NCI-H748 (cell line): ENCODE measurements around the gene ADAMTSL1.

Experiments
- DNase-seq: peaks from one replicate; lab custom pipeline; 2025; ENCODE audit not compliant: unreplicated experiment; lab: John Stamatoyannopoulos, UW

The ADAMTSL1 gene

GRCh38 chr9:18461496-18461895 lies 12.5 kb upstream of the ADAMTSL1 start:
- DNase-seq = no peak

- DNase-seq = no peak
Observed at GRCh38 chr9:18463991-18464390, 10.0 kb upstream of the ADAMTSL1 start.

- no peak for DNase-seq
Observed at GRCh38 chr9:18466101-18466500, 7.9 kb upstream of the ADAMTSL1 start.

GRCh38 chr9:18467696-18468095 lies 6.3 kb upstream of the ADAMTSL1 start:
- DNase-seq = no peak

- DNase-seq = no peak
Observed at GRCh38 chr9:18472435-18472834, 1.5 kb upstream of the ADAMTSL1 start.

GRCh38 chr9:18472841-18473251 lies 1.1 kb upstream of the ADAMTSL1 start:
- DNase-seq = peak; percentile 29

GRCh38 chr9:18474783-18475182 lies 830 bp downstream of the ADAMTSL1 start:
- DNase-seq = no peak

GRCh38 chr9:18477121-18477660 lies 3.2 kb downstream of the ADAMTSL1 start:
- no peak for DNase-seq

GRCh38 chr9:18477719-18478118 lies 3.8 kb downstream of the ADAMTSL1 start:
- DNase-seq = no peak

GRCh38 chr9:18478501-18479361 lies 4.8 kb downstream of the ADAMTSL1 start:
- no peak for DNase-seq

GRCh38 chr9:18479405-18479804 lies 5.5 kb downstream of the ADAMTSL1 start:
- DNase-seq = no peak

- DNase-seq = no peak
Observed at GRCh38 chr9:18480662-18481093, 6.7 kb downstream of the ADAMTSL1 start.

- DNase-seq = no peak
Observed at GRCh38 chr9:18482371-18482770, 8.4 kb downstream of the ADAMTSL1 start.

GRCh38 chr9:18485714-18486113 lies 11.8 kb downstream of the ADAMTSL1 start:
- DNase-seq = no peak

- no peak for DNase-seq
Observed at GRCh38 chr9:18487611-18488010, 13.7 kb downstream of the ADAMTSL1 start.

- no peak for DNase-seq
Observed at GRCh38 chr9:18488886-18489285, 14.9 kb downstream of the ADAMTSL1 start.

- DNase-seq = no peak
Observed at GRCh38 chr9:18489861-18490260, 15.9 kb downstream of the ADAMTSL1 start.

- DNase-seq = no peak
Observed at GRCh38 chr9:18490641-18491370, 16.9 kb downstream of the ADAMTSL1 start.

GRCh38 chr9:18492612-18493011 lies 18.7 kb downstream of the ADAMTSL1 start:
- no peak for DNase-seq

GRCh38 chr9:18493451-18493993 lies 19.6 kb downstream of the ADAMTSL1 start:
- peak; percentile 20 for DNase-seq

- no peak for DNase-seq
Observed at GRCh38 chr9:18495065-18495464, 21.1 kb downstream of the ADAMTSL1 start.
